Thyroid gland (tissue), 4 donors: Measurements from ENCODE around the gene P3H3. TPM values are rescaled to one million over a fixed set of nuclear protein-coding genes. Genes with fewer than 3 reads are reported as not detected.

Experiments
- DNase-seq, 2 donors: peaks; one replicate each; pipeline ENCODE4 v3.0.0-alpha.2; 2019
- H3K27ac ChIP-seq, 3 donors: fragments of 200-600 bp; sonication (generic); 1 replicate in 2 of 3; 2 replicates in 1 of 3; pipeline ENCODE4 v1.5.1; 2016 to 2019; ENCODE audit warnings: mild to moderate bottlenecking in 1 of 3, moderate library complexity in 1 of 3
- H3K27me3 ChIP-seq: fragments of 200-600 bp; sonication (generic); one replicate; pipeline ENCODE4 v1.5.1; 2019
- H3K36me3 ChIP-seq, 2 donors: fragments of 200-600 bp; sonication (generic); one replicate each; pipeline ENCODE4 v1.5.1; 2016 to 2019
- H3K4me1 ChIP-seq, 2 donors: fragments of 200-600 bp; sonication (generic); one replicate each; pipeline ENCODE4 v1.5.1; 2017 to 2019
- H3K4me3 ChIP-seq, 3 donors: fragments of 200-600 bp; sonication (generic); replicated peaks in 1 of 3; 1 replicate in 2 of 3; 2 replicates in 1 of 3; pipeline ENCODE4 v1.5.1; 2016; ENCODE audit warnings: mild to moderate bottlenecking in 1 of 3
- H3K9me3 ChIP-seq: fragments of 200-600 bp; sonication (generic); one replicate; pipeline ENCODE4 v1.5.1; 2017
- POLR2A ChIP-seq, 2 donors: fragments of 450-650 bp; IDR thresholded peaks; one replicate each; pipeline ENCODE4 v1.6.1; 2017; ENCODE audit warnings: antibody characterized with exemption in 2 of 2, mild to moderate bottlenecking in 2 of 2, moderate library complexity in 1 of 2
- WGBS, 2 donors: methylation state at CpG; one replicate each; pipeline ENCODE4 v1.1.5; 2017; 5-methylcytosine and 5-hydroxymethylcytosine counted together
- intact Hi-C: fragments of 100-400 bp; cut with DNase I; formaldehyde crosslinking; loops from one replicate; pipeline ENCODE4 v1.15.1; 2023
- total RNA-seq, 4 donors: library from RNA; depleted of rRNA; stranded (reverse); fragments of >200 nt; gene quantifications; one replicate each; pipeline ENCODE4 v1.2.3, GENCODE V29; 2016
- TF ChIP-seq, protein P1 (sequence below), 6 experiments: fragments of 200-600 bp in 3 of 6; fragments of 450-650 bp in 3 of 6; sonication (generic) in 3 of 6; IDR thresholded peaks; one replicate each; pipeline ENCODE4 v1.5.1; 2016 to 2019; ENCODE audit warnings: antibody characterized with exemption in 6 of 6, mild to moderate bottlenecking in 2 of 6, inconsistent platforms in 1 of 6, moderate library complexity in 1 of 6

Gene P3H3
- total RNA-seq, 4 donors from 2014 or later = 13.6 to 27.9 (median 20.3) TPM

DNA sequence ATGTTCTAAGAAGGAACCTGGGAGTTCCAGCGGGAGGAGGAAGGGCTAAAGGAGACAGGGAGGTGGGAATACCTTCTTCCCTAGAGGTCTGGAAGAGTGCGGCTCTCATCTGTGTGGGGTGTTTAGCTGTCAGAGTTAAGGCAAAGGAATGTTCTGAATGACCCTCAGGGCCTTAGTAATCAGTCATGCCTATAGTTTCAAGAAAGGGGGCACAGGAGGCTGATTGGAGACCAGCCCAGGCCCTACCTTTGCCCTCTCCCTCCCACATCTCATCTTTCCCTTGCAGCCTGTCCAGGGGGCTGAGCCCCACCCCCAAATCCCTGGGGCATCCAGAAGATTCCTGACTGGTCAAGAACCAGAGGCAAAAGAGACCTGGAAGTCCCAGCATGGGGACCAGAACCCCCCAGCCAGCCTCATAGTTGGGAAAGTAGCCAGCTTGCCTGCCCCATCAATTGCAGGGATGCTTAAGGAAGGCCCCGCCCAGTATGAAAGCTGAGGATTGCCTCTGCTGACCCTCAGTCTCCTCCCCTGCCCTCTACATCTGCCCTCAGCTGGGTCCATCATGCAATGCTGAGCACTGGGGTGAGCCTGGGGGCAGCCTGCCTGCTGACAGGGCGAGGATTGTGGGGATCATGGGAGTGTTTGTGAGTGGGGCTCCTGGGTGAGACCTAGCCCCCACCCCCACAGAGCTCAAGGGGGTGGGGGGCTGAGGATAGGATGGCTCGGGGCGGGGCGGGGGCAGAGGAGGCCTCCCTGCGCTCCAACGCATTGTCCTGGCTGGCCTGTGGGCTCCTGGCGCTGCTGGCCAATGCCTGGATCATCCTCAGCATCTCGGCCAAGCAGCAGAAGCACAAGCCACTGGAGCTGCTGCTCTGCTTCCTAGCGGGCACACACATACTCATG, 4.8 kb upstream of the P3H3 start:
- intact Hi-C loops = no loop called here
- no peak overlapping the region for H3K4me3 ChIP-seq
- TF ChIP-seq, protein P1, sequence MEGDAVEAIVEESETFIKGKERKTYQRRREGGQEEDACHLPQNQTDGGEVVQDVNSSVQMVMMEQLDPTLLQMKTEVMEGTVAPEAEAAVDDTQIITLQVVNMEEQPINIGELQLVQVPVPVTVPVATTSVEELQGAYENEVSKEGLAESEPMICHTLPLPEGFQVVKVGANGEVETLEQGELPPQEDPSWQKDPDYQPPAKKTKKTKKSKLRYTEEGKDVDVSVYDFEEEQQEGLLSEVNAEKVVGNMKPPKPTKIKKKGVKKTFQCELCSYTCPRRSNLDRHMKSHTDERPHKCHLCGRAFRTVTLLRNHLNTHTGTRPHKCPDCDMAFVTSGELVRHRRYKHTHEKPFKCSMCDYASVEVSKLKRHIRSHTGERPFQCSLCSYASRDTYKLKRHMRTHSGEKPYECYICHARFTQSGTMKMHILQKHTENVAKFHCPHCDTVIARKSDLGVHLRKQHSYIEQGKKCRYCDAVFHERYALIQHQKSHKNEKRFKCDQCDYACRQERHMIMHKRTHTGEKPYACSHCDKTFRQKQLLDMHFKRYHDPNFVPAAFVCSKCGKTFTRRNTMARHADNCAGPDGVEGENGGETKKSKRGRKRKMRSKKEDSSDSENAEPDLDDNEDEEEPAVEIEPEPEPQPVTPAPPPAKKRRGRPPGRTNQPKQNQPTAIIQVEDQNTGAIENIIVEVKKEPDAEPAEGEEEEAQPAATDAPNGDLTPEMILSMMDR (IDR thresholded peaks at IDR 0.05) = no peak
- TF ChIP-seq POLR2A (IDR thresholded peaks at IDR 0.05) = no peak
- no peak overlapping the region for H3K27ac ChIP-seq
- no peaks in the 10 kb centered on the region for H3K27me3 ChIP-seq
- WGBS, 2 donors = 62 to 68% methylated on average over 7 to 10 of the region's 12 CpGs
- H3K9me3 ChIP-seq = no peaks in the 10 kb centered on the region
- peaks cover 8 to 24% of the 10 kb centered on the region in 2 donors for H3K4me1 ChIP-seq
- H3K36me3 ChIP-seq = no peaks in the 10 kb centered on the region
- no peak for DNase-seq

DNA sequence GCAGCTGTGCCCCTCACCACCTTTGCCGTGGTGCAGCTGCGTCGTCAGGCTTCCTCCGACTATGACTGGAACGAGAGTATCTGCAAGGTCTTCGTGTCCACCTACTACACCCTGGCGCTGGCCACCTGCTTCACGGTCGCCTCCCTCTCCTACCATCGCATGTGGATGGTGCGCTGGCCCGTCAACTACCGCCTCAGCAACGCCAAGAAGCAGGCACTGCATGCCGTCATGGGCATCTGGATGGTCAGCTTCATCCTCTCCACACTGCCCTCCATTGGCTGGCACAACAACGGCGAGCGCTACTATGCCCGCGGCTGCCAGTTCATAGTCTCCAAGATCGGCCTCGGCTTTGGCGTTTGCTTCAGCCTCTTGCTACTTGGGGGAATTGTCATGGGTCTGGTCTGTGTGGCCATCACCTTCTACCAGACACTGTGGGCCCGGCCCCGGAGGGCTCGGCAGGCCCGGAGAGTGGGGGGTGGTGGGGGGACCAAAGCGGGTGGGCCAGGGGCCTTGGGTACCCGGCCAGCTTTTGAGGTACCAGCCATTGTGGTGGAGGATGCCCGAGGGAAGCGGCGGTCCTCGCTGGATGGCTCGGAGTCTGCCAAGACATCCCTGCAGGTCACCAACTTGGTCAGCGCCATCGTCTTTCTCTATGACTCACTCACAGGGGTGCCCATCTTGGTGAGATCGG, 4.0 kb upstream of the P3H3 start:
- no peak for TF ChIP-seq POLR2A (IDR thresholded peaks at IDR 0.05)
- TF ChIP-seq, protein P1 (IDR thresholded peaks at IDR 0.05) = no peak
- Histone ChIP-seq H3K4me3 (no peak overlapping the region), H3K27me3 (no peaks in the 10 kb centered on the region), H3K4me1 (peaks cover 8 to 24% of the 10 kb centered on the region in 2 donors), H3K36me3 (no peaks in the 10 kb centered on the region), H3K9me3 (no peaks in the 10 kb centered on the region), H3K27ac (no peak overlapping the region)
- no peak for DNase-seq
- intact Hi-C loops = no loop called here
- WGBS, 2 donors = 77 to 91% methylated on average over 22 to 32 of the region's 37 CpGs

DNA sequence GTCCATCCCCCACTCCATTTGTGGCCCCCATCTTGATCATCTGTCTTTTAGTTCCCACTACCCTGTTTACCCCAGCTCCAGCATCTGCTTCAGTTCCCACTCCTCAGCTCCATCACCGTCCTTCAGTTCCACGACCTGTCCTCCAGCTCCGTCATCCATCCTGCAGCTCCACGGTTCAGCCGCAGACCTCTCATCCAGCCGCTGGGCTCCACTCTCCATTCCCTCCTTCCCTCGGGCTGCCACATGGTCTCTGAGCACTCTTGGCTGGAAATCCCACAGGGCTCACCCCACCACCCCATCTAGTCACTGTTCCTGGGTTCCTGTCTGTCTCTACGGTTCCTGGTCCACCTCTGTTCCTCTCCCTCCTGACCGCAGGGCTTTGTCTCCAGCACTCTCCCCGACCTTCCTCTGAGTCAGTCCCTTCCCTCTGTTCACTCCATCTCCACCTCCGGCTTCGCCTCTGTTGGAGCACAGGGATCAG, 3.3 kb upstream of the P3H3 start:
- 49 to 54% methylated on average over 12 of the region's 12 CpGs for WGBS, 2 donors
- Histone ChIP-seq H3K4me3 (no peak overlapping the region), H3K36me3 (no peaks in the 10 kb centered on the region), H3K27me3 (no peaks in the 10 kb centered on the region), H3K9me3 (no peaks in the 10 kb centered on the region), H3K27ac (no peak overlapping the region), H3K4me1 (peaks cover 8 to 24% of the 10 kb centered on the region in 2 donors)
- no peak for TF ChIP-seq POLR2A (IDR thresholded peaks at IDR 0.05)
- TF ChIP-seq, protein P1 (IDR thresholded peaks at IDR 0.05) = no peak
- no peak for DNase-seq
- intact Hi-C loops = no loop called here

DNA sequence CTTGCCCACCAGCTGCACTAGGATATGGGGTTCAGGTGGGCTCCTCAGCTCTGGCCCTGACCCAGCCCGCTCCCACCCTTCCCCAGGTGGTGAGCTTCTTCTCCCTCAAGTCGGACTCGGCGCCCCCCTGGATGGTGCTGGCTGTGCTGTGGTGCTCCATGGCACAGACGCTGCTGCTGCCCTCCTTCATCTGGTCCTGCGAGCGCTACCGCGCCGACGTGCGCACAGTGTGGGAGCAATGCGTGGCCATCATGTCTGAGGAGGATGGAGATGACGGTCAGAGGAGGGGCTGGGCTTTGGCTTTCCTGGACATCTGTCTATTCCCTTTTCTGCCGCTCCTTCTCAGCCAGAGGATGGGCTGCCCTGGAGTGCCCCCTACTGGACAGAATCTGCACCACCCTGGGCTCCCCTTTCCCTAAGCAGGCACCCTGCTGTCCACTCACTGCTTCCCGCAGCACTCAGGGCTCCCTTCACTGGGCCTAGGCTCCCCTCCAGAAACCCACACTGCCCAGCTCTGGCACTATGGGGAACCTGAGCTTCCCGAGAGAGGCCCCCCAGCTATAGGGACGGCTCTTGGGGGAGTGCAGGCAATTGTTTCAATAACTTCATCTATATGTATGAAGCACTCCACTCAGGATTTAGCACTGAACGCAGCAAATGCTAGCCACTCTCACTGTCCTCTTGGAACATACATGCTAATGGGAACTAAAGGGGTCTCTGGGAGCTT, 2.6 kb upstream of the P3H3 start:
- H3K4me3 ChIP-seq = no peak overlapping the region
- no peaks in the 10 kb centered on the region for H3K9me3 ChIP-seq
- peaks cover 8 to 24% of the 10 kb centered on the region in 2 donors for H3K4me1 ChIP-seq
- DNase-seq = peak; percentile 70 to 71
- 3 to 11% methylated on average over 15 to 17 of the region's 19 CpGs for WGBS, 2 donors
- no peaks in the 10 kb centered on the region for H3K36me3 ChIP-seq
- H3K27ac ChIP-seq = no peak overlapping the region
- no peaks in the 10 kb centered on the region for H3K27me3 ChIP-seq
- TF ChIP-seq POLR2A (IDR thresholded peaks at IDR 0.05) = no peak
- TF ChIP-seq, protein P1 (IDR thresholded peaks at IDR 0.05) = peak; percentile 39 to 83 (median 76)
- intact Hi-C loops = no loop called here
